IPS-20b (cell line): ENCODE measurements around the gene ARHGDIG.

ENCODE experiments used
- H3K27ac ChIP-seq: one replicate; pipeline ENCODE4 v1.5.1; 2013; ENCODE audit warnings: low read length
- H3K27me3 ChIP-seq: 2 replicates; pipeline ENCODE4 v1.6.1; 2013; ENCODE audit warnings: mild to moderate bottlenecking, low read length, inconsistent platforms; ENCODE audit not compliant: insufficient read depth
- H3K36me3 ChIP-seq: 2 replicates; pipeline ENCODE4 v1.6.1; 2013; ENCODE audit warnings: low read depth, mild to moderate bottlenecking, inconsistent platforms, low read length, moderate library complexity; ENCODE audit not compliant: insufficient read depth
- H3K4me1 ChIP-seq: 2 replicates; pipeline ENCODE4 v1.6.1; 2013; ENCODE audit warnings: mild to moderate bottlenecking, control low read depth, inconsistent platforms, low read length, moderate library complexity; ENCODE audit not compliant: insufficient read depth
- H3K4me3 ChIP-seq: 2 replicates; pipeline ENCODE4 v1.5.1; 2013; ENCODE audit warnings: mild to moderate bottlenecking, low read length, inconsistent platforms
- H3K9ac ChIP-seq: 2 replicates; pipeline ENCODE4 v1.6.1; 2013; ENCODE audit warnings: low read depth, mild to moderate bottlenecking, inconsistent platforms, low read length, moderate library complexity
- H3K9me3 ChIP-seq: 2 replicates; pipeline ENCODE4 v1.6.1; 2013; ENCODE audit warnings: mild to moderate bottlenecking, low read depth, low read length, inconsistent platforms; ENCODE audit not compliant: insufficient read depth

The ARHGDIG gene

GRCh38 chr16:284204-285120 is 4.1 kb downstream of the ARHGDIG start:
- H3K9ac ChIP-seq = no peak overlapping the region
- H3K27ac ChIP-seq = no peak overlapping the region
- H3K4me3 ChIP-seq = no peak overlapping the region
- no peaks in the 10 kb centered on the region for H3K9me3 ChIP-seq
- no peaks in the 10 kb centered on the region for H3K4me1 ChIP-seq
- H3K27me3 ChIP-seq = peaks cover 23% of the 10 kb centered on the region
- peaks cover 28% of the 10 kb centered on the region for H3K36me3 ChIP-seq

GRCh38 chr16:285146-286055 is 5.0 kb downstream of the ARHGDIG start:
- Histone ChIP-seq H3K27ac (no peak overlapping the region), H3K9ac (no peak overlapping the region), H3K27me3 (peaks cover 15% of the 10 kb centered on the region), H3K36me3 (peaks cover 32% of the 10 kb centered on the region), H3K4me3 (no peak overlapping the region), H3K9me3 (no peaks in the 10 kb centered on the region), H3K4me1 (no peaks in the 10 kb centered on the region)

- peaks cover 4% of the 10 kb centered on the region for H3K27me3 ChIP-seq
- H3K9ac ChIP-seq = no peak overlapping the region
- no peak overlapping the region for H3K4me3 ChIP-seq
- no peaks in the 10 kb centered on the region for H3K4me1 ChIP-seq
- H3K27ac ChIP-seq = no peak overlapping the region
- no peaks in the 10 kb centered on the region for H3K9me3 ChIP-seq
- peaks cover 38% of the 10 kb centered on the region for H3K36me3 ChIP-seq
Observed at GRCh38 chr16:286491-287297, 6.3 kb downstream of the ARHGDIG start.

- Histone ChIP-seq H3K27me3 (no peaks in the 10 kb centered on the region), H3K36me3 (peaks cover 43% of the 10 kb centered on the region), H3K4me3 (no peak overlapping the region), H3K4me1 (no peaks in the 10 kb centered on the region), H3K27ac (no peak overlapping the region), H3K9me3 (no peaks in the 10 kb centered on the region), H3K9ac (no peak overlapping the region)
Observed at GRCh38 chr16:287298-287811, 7.0 kb downstream of the ARHGDIG start.

GRCh38 chr16:287981-288920 is 7.9 kb downstream of the ARHGDIG start:
- Histone ChIP-seq H3K27ac (no peak overlapping the region), H3K4me1 (no peaks in the 10 kb centered on the region), H3K9me3 (no peaks in the 10 kb centered on the region), H3K9ac (no peak overlapping the region), H3K36me3 (peaks cover 48% of the 10 kb centered on the region), H3K27me3 (no peaks in the 10 kb centered on the region), H3K4me3 (no peak overlapping the region)

GRCh38 chr16:289395-289997 is 9.1 kb downstream of the ARHGDIG start:
- H3K4me1 ChIP-seq = no peaks in the 10 kb centered on the region
- H3K36me3 ChIP-seq = peaks cover 53% of the 10 kb centered on the region
- H3K9ac ChIP-seq = no peak overlapping the region
- H3K4me3 ChIP-seq = no peak overlapping the region
- no peaks in the 10 kb centered on the region for H3K27me3 ChIP-seq
- no peaks in the 10 kb centered on the region for H3K9me3 ChIP-seq
- no peak overlapping the region for H3K27ac ChIP-seq

GRCh38 chr16:290015-290680 is 9.8 kb downstream of the ARHGDIG start:
- no peaks in the 10 kb centered on the region for H3K9me3 ChIP-seq
- H3K27me3 ChIP-seq = no peaks in the 10 kb centered on the region
- no peak overlapping the region for H3K4me3 ChIP-seq
- no peak overlapping the region for H3K27ac ChIP-seq
- H3K9ac ChIP-seq = no peak overlapping the region
- H3K4me1 ChIP-seq = no peaks in the 10 kb centered on the region
- peaks cover 53% of the 10 kb centered on the region for H3K36me3 ChIP-seq

- no peaks in the 10 kb centered on the region for H3K4me1 ChIP-seq
- no peaks in the 10 kb centered on the region for H3K27me3 ChIP-seq
- no peaks in the 10 kb centered on the region for H3K9me3 ChIP-seq
- H3K4me3 ChIP-seq = no peak overlapping the region
- H3K9ac ChIP-seq = no peak overlapping the region
- no peak overlapping the region for H3K27ac ChIP-seq
- H3K36me3 ChIP-seq = peaks cover 53% of the 10 kb centered on the region
Observed at GRCh38 chr16:290681-291405, 10.5 kb downstream of the ARHGDIG start.

GRCh38 chr16:291539-291938 is 11.1 kb downstream of the ARHGDIG start:
- Histone ChIP-seq H3K4me3 (no peak overlapping the region), H3K27ac (no peak overlapping the region), H3K27me3 (no peaks in the 10 kb centered on the region), H3K9me3 (no peaks in the 10 kb centered on the region), H3K9ac (no peak overlapping the region), H3K36me3 (peaks cover 50% of the 10 kb centered on the region), H3K4me1 (no peaks in the 10 kb centered on the region)
